Fibroblast of pulmonary artery (primary cell): ENCODE data around the gene CCDC120.

ENCODE experiments used
- DNase-seq: peaks from one replicate; pipeline ENCODE4 v3.0.0-alpha.2; 2010; ENCODE audit warnings: low read depth
- H3K4me3 ChIP-seq: replicated peaks from 2 replicates; pipeline ENCODE4 v1.5.1; 2011; ENCODE audit warnings: low read depth, mild to moderate bottlenecking, control low read depth, low read length, moderate library complexity
- TF ChIP-seq, protein P1 (sequence below): IDR thresholded peaks from 2 replicates; pipeline ENCODE4 v1.5.1; 2011; ENCODE audit warnings: mild to moderate bottlenecking, control low read depth, low read length, inconsistent platforms; ENCODE audit errors: missing control alignments

Gene CCDC120, protein sequence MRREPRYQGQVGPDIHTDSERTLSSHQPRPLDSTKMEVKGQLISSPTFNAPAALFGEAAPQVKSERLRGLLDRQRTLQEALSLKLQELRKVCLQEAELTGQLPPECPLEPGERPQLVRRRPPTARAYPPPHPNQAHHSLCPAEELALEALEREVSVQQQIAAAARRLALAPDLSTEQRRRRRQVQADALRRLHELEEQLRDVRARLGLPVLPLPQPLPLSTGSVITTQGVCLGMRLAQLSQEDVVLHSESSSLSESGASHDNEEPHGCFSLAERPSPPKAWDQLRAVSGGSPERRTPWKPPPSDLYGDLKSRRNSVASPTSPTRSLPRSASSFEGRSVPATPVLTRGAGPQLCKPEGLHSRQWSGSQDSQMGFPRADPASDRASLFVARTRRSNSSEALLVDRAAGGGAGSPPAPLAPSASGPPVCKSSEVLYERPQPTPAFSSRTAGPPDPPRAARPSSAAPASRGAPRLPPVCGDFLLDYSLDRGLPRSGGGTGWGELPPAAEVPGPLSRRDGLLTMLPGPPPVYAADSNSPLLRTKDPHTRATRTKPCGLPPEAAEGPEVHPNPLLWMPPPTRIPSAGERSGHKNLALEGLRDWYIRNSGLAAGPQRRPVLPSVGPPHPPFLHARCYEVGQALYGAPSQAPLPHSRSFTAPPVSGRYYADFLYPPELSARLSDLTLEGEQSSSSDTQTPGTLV

DNA sequence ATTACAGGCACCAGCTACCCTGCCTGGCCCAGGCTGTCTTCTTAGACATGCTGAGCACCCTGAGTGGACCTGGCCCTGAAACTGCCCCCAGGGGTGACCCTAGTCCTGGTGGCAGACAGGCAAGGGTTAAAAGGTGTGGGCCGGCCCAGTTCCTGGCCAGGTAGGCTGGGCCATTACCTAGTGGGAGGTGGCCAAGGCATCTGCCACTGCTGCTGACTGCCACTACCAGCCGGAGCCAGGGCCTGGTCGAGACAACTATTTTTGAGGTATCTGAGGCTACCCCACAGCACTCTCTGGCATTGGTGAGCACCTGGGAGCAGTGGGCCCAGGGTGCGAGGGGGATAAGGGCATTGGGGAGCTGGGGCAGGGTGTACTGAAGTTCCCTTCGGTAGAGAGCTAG lies at the start of gene CCDC120:
TSS of gene CCDC120 (plus strand) at position 206 of the 400 bp plus-strand sequence. CDS start 3,043 bp downstream, outside the sequence.
- no peak for DNase-seq
- H3K4me3 ChIP-seq: no peak within 1 kb of the TSS
- TF ChIP-seq, protein P1, sequence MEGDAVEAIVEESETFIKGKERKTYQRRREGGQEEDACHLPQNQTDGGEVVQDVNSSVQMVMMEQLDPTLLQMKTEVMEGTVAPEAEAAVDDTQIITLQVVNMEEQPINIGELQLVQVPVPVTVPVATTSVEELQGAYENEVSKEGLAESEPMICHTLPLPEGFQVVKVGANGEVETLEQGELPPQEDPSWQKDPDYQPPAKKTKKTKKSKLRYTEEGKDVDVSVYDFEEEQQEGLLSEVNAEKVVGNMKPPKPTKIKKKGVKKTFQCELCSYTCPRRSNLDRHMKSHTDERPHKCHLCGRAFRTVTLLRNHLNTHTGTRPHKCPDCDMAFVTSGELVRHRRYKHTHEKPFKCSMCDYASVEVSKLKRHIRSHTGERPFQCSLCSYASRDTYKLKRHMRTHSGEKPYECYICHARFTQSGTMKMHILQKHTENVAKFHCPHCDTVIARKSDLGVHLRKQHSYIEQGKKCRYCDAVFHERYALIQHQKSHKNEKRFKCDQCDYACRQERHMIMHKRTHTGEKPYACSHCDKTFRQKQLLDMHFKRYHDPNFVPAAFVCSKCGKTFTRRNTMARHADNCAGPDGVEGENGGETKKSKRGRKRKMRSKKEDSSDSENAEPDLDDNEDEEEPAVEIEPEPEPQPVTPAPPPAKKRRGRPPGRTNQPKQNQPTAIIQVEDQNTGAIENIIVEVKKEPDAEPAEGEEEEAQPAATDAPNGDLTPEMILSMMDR: no peak

DNA sequence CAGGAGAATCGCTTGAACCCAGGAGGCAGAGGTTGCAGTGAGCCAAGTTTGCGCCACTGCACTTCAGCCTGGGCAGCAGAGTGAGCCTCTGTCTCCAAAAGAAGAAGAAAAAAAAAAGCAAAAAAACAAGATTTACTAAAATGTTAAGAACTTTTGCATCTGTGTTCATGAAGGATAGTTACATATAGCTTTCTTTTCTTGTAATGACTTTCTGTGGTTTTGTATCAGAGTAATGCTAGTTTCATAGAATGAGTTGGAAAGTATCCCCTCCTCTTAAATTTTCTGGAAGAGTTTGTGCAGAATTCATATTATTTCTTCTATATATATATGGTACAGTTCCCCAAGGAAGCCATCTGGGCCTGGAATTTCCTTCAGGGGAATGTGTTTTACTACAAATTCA lies 39.7 kb upstream of the CCDC120 start:
- TF ChIP-seq, protein P1: no peak
- H3K4me3 ChIP-seq: no peak overlapping the region
- no peak for DNase-seq

DNA sequence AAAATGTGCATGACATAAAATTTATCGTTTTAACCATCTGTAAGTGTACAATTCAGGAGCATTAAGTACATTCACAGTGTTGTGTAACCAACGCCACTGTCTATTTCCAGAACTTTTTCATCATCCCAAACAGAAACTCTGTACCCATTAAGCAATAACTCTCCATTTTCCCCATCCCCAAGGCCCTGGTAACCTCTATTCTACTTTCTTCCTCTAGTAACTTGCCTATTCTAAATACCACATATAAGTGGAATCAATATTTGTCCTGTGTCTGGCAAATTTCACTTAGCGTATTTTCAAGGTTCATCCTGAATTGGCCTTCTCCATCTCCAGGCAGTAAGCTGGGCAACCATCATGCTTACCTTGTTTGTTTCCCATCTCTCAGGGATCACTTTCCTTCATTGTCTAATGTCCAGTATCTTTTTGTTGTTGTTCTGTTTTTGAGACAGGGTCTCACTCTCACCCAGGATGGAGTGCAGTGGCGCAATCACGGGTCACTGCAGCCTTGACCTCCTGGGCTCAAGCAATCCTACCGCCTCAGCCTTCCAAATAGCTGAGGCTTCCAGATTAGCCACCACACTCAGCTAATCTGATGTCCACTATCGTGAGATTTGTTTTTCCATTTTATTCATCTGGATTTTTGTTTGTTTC lies 39.1 kb upstream of the CCDC120 start:
- TF ChIP-seq, protein P1: no peak
- H3K4me3 ChIP-seq: no peak overlapping the region
- DNase-seq: no peak

DNA sequence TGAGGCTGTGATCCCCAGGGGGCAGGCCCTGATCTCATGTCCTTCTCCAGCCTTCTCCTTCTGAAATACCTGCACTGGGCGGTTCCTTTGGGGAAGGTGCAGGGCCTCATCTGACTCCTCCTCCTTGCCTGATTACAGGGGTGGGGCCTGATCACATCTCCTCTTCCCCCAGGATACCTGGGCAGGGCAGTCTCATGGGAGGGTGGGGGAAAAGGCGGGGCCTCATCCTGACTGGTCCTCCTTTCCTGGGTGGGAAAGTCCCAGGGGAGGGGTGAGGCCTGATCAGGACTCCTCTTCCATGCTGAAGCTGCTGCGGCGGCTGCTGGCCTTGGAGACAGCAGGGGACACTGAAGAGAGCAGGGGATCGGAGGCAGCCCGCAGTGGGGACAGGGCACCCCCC lies 28.9 kb upstream of the CCDC120 start:
- DNase-seq: no peak
- TF ChIP-seq, protein P1: no peak
- H3K4me3 ChIP-seq: no peak overlapping the region

DNA sequence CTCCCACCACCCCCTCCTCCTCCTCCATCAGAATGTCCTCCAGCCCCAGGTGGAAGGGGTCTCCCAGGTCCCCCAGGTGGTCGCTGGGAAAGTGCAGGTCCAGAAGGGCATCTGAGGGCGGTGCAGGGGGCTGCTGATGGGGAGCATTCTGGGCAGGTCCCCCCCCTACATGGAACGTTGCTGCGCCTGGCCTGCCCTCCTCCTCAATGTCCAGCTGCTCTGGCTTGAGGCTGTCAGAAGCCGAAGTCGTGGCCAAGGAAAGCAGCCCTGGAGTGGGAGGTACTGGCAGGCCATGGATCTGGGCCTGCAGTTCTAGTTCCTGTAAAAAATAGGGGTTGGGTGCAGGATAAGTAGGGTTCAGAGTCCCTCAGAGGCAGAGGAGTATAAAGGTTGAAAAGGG lies 28.5 kb upstream of the CCDC120 start:
- no peak for DNase-seq
- H3K4me3 ChIP-seq: no peak overlapping the region
- TF ChIP-seq, protein P1: no peak

DNA sequence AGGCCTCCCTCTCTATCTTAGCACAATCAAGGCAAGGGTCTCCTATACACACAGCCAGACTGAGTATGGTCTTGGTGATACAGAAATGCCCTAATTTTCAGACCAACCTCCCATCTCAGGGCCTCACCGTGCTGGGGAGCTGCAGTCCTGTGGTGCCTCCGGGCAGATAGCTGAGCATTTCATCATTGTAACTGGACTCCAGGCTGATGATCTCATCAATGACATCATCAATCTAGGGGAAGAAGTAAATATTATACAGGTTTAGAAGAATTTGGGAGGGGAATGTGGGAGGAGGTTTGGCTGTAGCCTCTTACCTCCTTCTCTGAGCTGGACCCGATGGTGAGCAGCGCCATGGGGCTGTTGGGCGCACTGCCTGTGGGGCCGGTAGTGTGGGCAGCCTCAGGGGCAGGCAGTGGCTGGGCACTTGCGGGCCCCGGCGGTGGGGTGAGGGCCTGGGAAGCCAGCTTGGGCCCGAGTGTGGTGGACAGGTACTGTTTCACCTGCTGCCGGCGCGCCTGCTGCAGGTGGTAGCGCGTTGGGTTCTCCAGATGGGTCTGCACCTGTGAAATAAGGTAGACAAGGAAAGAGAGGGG lies 20.8 kb upstream of the CCDC120 start:
- TF ChIP-seq, protein P1: no peak
- DNase-seq: peak; percentile 55
- H3K4me3 ChIP-seq: no peak overlapping the region
